HG02571 (cell line): ENCODE measurements around the gene CELF3.
"Not testable (repeated sequence)": the region's sequence is repeated elsewhere in the genome, so short reads cannot be mapped to it uniquely, and the experiment has no call there.

Experiments
- ATAC-seq: cut with Tn5 transposase; IDR thresholded peaks from one replicate; pipeline ENCODE4 v1.9.1; 2021; ENCODE audit warnings: mild to moderate bottlenecking, moderate library complexity; ENCODE audit not compliant: unreplicated experiment

CELF3 gene

GRCh38 chr1:151704246-151704645 is 12.4 kb downstream of the CELF3 start:
- ATAC-seq = no peak

DNA sequence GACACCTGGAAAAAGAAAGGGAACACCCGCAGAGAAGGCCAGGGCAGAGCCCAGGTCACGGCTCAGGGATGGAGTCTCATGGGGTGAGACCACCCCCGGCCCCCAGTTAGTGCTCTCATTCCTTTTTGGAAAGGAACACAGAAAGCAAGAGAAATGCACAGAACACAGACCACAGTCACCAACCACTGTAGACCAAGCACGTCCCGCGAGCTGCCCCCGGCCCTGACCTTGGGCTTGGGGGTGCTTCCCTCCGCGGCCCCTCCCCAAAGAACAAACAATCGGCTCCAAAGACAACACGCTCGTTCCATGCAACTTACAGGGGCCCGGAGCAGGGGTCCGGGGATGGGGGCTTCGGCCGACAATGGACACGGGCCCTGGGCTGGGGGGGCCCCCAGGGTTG is 12.8 kb downstream of the CELF3 start:
- ATAC-seq = no peak

DNA sequence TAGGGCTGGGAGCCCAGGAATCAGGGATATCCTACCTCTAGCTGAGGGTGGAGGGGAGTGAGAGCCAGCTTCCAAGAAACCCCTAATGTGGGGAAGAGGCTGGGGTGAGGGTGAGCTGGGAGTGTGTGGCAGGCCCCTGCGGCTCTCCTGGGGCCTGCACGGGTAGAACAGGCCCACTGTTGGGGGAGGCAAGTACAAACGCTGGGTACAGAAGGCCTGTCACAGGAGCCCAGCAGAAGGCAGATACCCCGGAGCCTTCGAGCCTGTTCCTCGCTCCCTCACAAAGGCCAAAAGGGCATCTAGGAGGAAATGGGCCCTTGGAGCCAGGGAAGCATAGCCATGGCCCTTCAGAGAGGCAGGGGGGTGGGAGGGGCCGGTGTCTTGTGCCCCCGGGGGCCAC is 13.7 kb downstream of the CELF3 start:
- no peak for ATAC-seq

GRCh38 chr1:151701515-151701914 is 15.1 kb downstream of the CELF3 start:
- no peak for ATAC-seq

DNA sequence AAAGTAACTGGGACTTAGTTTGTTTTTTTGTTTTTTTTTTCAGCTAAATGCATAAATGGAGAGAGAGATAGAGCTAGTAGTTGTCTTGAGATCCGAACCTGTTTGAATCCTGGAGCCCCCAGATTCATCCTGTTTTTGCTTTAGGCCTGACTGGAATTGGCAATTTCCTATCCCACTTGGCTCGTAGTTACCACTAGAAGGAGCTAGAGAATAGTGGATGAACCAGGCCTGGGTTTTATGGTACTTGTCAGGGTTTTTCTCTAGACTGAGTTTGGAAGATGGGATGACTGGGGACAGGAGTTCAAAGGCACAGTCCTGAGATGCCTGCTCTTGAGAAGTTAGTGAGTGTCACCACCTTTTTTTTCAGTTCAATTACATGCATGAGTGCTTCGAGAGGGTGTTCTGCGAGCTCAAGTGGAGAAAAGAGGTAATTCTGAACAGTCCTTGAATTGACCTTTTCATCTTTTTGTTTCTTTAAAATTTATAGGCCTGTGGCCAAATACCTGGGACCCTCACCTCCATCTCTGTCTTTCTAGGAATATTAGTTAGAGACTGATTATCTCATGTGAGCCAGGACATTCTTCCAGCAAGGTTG is 23.4 kb downstream of the CELF3 start:
- no peak for ATAC-seq

- ATAC-seq = no peak
These were observed 24.4 kb downstream of the CELF3 start for GRCh38 chr1:151692226-151692625.

DNA sequence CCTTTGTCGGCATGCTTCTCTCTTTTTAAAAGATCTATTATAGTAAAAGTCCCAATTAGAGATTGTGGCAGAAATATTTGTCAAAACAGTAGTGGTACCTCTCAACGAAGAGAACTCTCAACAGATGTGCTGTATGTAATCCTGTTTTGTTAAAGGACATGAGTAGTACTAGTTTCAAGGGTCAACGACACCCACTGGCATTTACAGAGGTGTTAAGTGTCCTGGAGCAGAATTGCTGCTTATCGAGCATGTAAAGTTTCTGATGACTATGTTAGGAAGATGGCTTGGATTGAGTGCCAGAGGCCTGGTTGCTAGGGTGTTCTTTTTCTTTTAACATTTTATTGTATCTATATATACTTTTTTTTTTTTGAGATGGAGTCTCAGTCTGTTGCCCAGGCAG is 27.1 kb downstream of the CELF3 start:
- ATAC-seq = no peak

- ATAC-seq = no peak
These were observed 30.0 kb downstream of the CELF3 start for GRCh38 chr1:151686561-151686960.

- no peak for ATAC-seq
These were observed 32.5 kb downstream of the CELF3 start for GRCh38 chr1:151684128-151684527.

GRCh38 chr1:151682901-151683300 is 33.7 kb downstream of the CELF3 start:
- not testable (repeated sequence) for ATAC-seq

DNA sequence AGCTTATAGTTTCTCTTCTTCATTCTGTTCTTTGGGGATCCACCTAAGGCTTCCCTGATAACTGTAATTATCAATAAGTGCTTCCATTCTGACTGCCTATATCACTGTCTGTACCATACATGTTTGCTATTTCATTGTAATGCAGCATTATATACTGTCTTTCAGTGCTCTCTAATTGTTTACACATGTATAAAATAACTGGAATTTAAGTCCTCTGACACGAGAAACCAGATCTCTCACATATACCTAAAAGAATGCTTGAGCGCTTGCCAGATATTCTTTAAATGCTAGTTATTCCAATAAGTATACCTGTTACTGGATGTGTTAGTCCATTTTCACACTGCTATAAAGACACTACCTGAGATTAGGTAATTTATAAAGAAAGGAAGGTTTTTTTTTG is 34.7 kb downstream of the CELF3 start:
- ATAC-seq = no peak

DNA sequence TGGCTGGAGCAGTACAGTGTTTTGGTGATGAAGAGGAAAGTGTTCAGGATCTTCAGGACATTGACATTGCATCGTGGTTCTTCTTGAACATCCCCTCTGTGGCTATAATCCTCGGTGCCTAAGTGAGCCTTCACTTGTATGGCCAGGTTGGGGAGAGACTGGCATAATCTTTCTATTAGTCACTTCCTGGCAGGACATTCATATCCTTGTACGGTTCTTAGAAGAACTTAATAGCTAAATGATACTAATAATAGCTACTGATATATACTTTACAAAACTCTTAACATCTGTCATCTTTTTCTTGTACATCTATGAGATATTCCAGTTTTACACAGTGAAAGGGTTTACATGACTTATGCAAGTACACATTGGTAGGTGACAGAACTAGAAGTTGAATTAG is 35.8 kb downstream of the CELF3 start:
- no peak for ATAC-seq

DNA sequence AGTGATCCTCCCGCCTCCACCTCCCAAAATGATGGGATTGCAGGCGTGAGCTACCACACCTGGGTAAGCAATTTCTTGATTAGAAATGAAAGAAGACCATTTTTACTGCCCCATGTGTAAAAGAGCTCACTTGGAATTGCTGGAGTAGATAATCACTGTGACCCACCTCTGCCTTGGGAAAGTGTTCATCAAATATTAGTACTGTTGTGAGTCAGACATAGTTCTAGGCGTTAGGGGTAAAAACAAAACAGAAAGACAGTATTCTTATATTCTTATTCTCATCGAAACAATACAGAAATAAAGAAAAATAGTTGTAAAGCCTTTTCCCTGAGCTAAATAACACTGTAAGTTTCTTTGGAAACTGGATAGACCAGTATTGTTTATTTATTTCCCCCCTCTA is 36.2 kb downstream of the CELF3 start:
- ATAC-seq = no peak

- ATAC-seq = no peak
These were observed 43.2 kb downstream of the CELF3 start for GRCh38 chr1:151673407-151673806.

DNA sequence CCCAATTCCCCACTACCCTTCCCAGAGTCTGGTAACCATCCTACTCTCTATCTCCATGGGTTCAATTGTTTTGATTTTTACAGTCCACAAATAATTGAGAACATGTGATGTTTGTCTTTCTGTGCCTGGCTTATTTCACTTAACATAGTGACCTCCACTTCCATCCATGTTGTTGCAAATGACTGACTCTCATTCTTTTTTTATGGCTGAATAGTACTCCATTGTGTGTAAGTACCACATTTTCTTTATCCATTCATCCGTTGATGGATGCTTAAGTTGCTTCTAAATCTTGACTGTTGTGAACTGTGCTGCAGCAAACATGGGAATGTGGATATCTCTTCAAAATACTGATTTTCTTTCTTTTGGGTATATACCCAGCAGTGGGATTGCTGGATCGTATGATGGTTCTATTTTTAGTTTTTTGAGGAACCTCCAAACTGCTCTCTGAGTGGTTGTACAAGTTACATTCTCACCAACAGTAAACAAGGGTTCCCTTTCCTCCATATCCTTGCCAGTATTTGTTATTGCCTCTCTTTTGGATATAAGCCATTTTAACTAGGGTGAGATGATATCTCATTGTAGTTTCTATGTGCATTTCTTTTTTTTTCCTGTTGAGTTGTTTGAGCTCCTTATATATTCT is 46.4 kb downstream of the CELF3 start:
- ATAC-seq = not testable (repeated sequence)

- ATAC-seq = no peak
These were observed 48.5 kb downstream of the CELF3 start for GRCh38 chr1:151668090-151668489.

DNA sequence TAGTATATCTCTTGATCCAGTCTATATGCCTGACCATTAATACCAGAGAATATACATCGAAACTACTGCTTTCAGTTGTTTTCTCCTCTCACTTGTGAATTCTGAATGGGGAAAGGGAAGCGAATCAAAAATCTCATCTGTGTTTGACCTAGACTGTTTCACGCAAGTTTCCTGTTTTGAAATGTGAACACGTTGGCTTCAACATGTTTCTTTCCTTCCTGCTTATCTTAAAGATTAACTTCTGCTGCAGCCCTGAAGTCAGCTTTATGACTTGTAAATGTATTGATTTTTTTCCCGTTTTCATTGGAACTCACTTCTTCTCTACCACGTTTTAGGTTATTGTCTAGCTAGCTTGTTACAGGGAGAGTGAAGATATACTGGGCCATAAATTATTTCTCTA is 54.9 kb downstream of the CELF3 start:
- ATAC-seq = no peak

DNA sequence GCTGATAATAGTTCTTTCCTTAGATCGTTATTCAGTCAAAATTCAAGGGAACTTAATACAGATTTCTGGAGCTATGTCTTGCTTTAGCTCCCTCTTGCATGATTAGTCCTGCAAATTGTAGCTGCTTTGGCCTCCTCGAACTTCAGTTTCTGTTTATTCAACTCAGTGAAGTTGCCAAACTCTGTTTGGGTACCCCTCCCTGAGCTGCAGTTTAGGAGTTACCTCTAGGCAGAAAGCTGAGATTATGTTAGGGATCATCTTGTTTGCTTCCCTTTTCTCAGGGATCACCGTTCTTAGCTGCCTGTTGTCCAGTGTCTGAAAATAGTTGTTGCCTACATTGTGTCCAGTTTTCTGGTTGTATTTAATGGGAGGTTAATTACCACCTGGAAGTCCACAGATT is 61.2 kb downstream of the CELF3 start:
- no peak for ATAC-seq

DNA sequence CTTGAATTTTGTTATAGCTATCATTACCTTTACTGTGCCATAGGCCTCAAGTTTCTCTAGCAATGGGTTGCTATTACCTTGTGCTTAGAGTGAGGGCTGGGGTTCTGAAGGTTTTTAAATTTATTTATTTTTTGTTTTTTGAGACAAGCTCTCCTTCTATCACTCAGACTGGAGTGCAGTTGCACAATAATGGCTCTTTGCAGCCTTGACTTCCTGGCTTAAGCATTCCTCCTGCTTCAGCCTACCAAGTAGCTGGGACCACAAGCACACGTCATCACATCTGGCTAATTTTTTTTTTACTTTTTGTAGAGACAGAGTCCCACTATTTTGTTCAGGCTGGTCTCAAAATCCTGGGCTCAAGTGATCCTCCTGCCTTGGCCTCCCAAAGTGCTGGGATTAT is 63.2 kb downstream of the CELF3 start:
- no peak for ATAC-seq
